H9 (cell line): Measurements from ENCODE around the gene TARM1. TPM values are rescaled to one million over a fixed set of nuclear protein-coding genes. Genes with fewer than 3 reads are reported as not detected.

Experiments used
- DNase-seq: peaks from one replicate; pipeline ENCODE4 v3.0.0-alpha.2; 2017
- H2AFZ ChIP-seq: one replicate; pipeline ENCODE4 v1.6.1; 2013; ENCODE audit warnings: mild to moderate bottlenecking, low read length, control low read depth, moderate library complexity
- H2AK5ac ChIP-seq: 2 replicates; pipeline ENCODE4 v1.6.1; 2013; ENCODE audit warnings: low read length, control low read depth, mixed read lengths; ENCODE audit not compliant: insufficient read length
- H2BK120ac ChIP-seq: one replicate; pipeline ENCODE4 v1.6.1; 2013; ENCODE audit warnings: low read depth, mild to moderate bottlenecking, low read length, control low read depth, inconsistent platforms; ENCODE audit not compliant: poor library complexity, severe bottlenecking
- H2BK12ac ChIP-seq: 2 replicates; pipeline ENCODE4 v1.6.1; 2013; ENCODE audit warnings: low read length, control low read depth, mixed read lengths, low read depth; ENCODE audit not compliant: insufficient read length
- H2BK15ac ChIP-seq: 2 replicates; pipeline ENCODE4 v1.6.1; 2013; ENCODE audit warnings: low read depth, low read length, control low read depth
- H2BK20ac ChIP-seq: one replicate; pipeline ENCODE4 v1.6.1; 2013; ENCODE audit warnings: low read depth, mild to moderate bottlenecking, low read length, control low read depth, inconsistent platforms; ENCODE audit not compliant: poor library complexity, severe bottlenecking
- H2BK5ac ChIP-seq: 2 replicates; pipeline ENCODE4 v1.6.1; 2013; ENCODE audit warnings: low read length, control low read depth, mixed read lengths; ENCODE audit not compliant: insufficient read length
- H3K14ac ChIP-seq: 2 replicates; pipeline ENCODE4 v1.6.1; 2013; ENCODE audit warnings: low read length, control low read depth; ENCODE audit not compliant: insufficient read depth
- H3K18ac ChIP-seq: 2 replicates; pipeline ENCODE4 v1.6.1; 2013; ENCODE audit warnings: low read depth, mild to moderate bottlenecking, mixed read lengths, low read length, control low read depth; ENCODE audit not compliant: insufficient read length
- H3K23ac ChIP-seq: 2 replicates; pipeline ENCODE4 v1.6.1; 2013; ENCODE audit warnings: low read length, control low read depth, mixed read lengths, low read depth; ENCODE audit not compliant: insufficient read length
- H3K23me2 ChIP-seq: 2 replicates; pipeline ENCODE4 v1.6.1; 2013; ENCODE audit warnings: low read depth, mild to moderate bottlenecking, mixed read lengths, low read length, control low read depth; ENCODE audit not compliant: insufficient read length, poor library complexity, severe bottlenecking
- H3K27ac ChIP-seq: 2 replicates; pipeline ENCODE4 v1.5.1; 2013; ENCODE audit warnings: low read length, control low read depth, mixed read lengths, low read depth; ENCODE audit not compliant: insufficient read length
- H3K27me3 ChIP-seq: 2 replicates; pipeline ENCODE4 v1.6.1; 2013; ENCODE audit warnings: low read length, control low read depth, inconsistent platforms; ENCODE audit not compliant: insufficient read depth
- H3K4ac ChIP-seq: 2 replicates; pipeline ENCODE4 v1.6.1; 2013; ENCODE audit warnings: low read depth, mild to moderate bottlenecking, control low read depth, inconsistent platforms, low read length, moderate library complexity
- H3K4me1 ChIP-seq: 2 replicates; pipeline ENCODE4 v1.6.1; 2013; ENCODE audit warnings: low read length, control low read depth, inconsistent platforms; ENCODE audit not compliant: insufficient read depth
- H3K4me2 ChIP-seq: 2 replicates; pipeline ENCODE4 v1.6.1; 2013; ENCODE audit warnings: low read length, control low read depth, mixed read lengths; ENCODE audit not compliant: insufficient read length, insufficient read depth
- H3K56ac ChIP-seq: 2 replicates; pipeline ENCODE4 v1.6.1; 2013; ENCODE audit warnings: low read depth, mild to moderate bottlenecking, mixed read lengths, low read length, control low read depth; ENCODE audit not compliant: insufficient read length
- H3K79me1 ChIP-seq: 2 replicates; pipeline ENCODE4 v1.6.1; 2013; ENCODE audit warnings: low read depth, mild to moderate bottlenecking, moderate library complexity, low read length, control low read depth, inconsistent platforms; ENCODE audit not compliant: insufficient read depth, poor library complexity, severe bottlenecking
- H3K79me2 ChIP-seq: 2 replicates; pipeline ENCODE4 v1.6.1; 2013; ENCODE audit warnings: low read length, control low read depth, inconsistent platforms; ENCODE audit not compliant: insufficient read depth
- H3K9ac ChIP-seq: 2 replicates; pipeline ENCODE4 v1.6.1; 2013; ENCODE audit warnings: low read length, control low read depth, mixed read lengths; ENCODE audit not compliant: insufficient read length; ENCODE audit errors: extremely low read depth
- H3K9me3 ChIP-seq: one replicate; pipeline ENCODE4 v1.6.1; 2013; ENCODE audit warnings: low read depth, low read length, inconsistent platforms; ENCODE audit not compliant: control insufficient read depth
- H3T11ph ChIP-seq: one replicate; pipeline ENCODE4 v1.6.1; 2013; ENCODE audit warnings: mild to moderate bottlenecking, low read length, control low read depth, inconsistent platforms
- H4K20me1 ChIP-seq: one replicate; pipeline ENCODE4 v1.6.1; 2013; ENCODE audit not compliant: control insufficient read depth, insufficient read length, insufficient read depth
- H4K5ac ChIP-seq: 2 replicates; pipeline ENCODE4 v1.6.1; 2013; ENCODE audit warnings: low read depth, mild to moderate bottlenecking, mixed read lengths, low read length, control low read depth; ENCODE audit not compliant: insufficient read length
- H4K8ac ChIP-seq: replicated peaks from 2 replicates; pipeline ENCODE4 v1.6.1; 2013; ENCODE audit warnings: low read length, control low read depth, mixed read lengths, low read depth; ENCODE audit not compliant: insufficient read length
- H4K91ac ChIP-seq: 2 replicates; pipeline ENCODE4 v1.6.1; 2013; ENCODE audit warnings: low read depth, mild to moderate bottlenecking, moderate library complexity, mixed read lengths, low read length, control low read depth; ENCODE audit not compliant: insufficient read length
- H3K27ac Mint-ChIP-seq, 3 experiments: 2 replicates in 2 of 3; 3 replicates in 1 of 3; pipeline ENCODE4 v1.8.0; 2020 to 2021; ENCODE audit warnings: mixed read lengths in 3 of 3, mild to moderate bottlenecking in 1 of 3, moderate library complexity in 1 of 3
- H3K27me3 Mint-ChIP-seq: 2 replicates; pipeline ENCODE4 v1.8.0; 2021; ENCODE audit warnings: low read depth, mild to moderate bottlenecking, moderate library complexity, mixed read lengths
- H3K36me3 Mint-ChIP-seq, 3 experiments: 2 replicates in 2 of 3; 3 replicates in 1 of 3; pipeline ENCODE4 v1.8.0; 2020 to 2021; ENCODE audit warnings: low read depth in 3 of 3, mixed read lengths in 3 of 3; ENCODE audit not compliant: insufficient read depth in 1 of 3
- H3K4me1 Mint-ChIP-seq, 2 experiments: 2 replicates each; pipeline ENCODE4 v1.8.0; 2020; ENCODE audit warnings: mixed read lengths in 2 of 2
- H3K4me3 Mint-ChIP-seq, 2 experiments: 2 replicates in 1 of 2; 3 replicates in 1 of 2; pipeline ENCODE4 v1.8.0; 2020 to 2021; ENCODE audit warnings: mild to moderate bottlenecking in 2 of 2, mixed read lengths in 2 of 2, moderate library complexity in 1 of 2
- H3K9me3 Mint-ChIP-seq, 2 experiments: 2 replicates in 1 of 2; 3 replicates in 1 of 2; pipeline ENCODE4 v1.8.0; 2020; ENCODE audit warnings: mild to moderate bottlenecking in 2 of 2, mixed read lengths in 2 of 2, moderate library complexity in 1 of 2
- CTCF ChIP-seq: fragments of 200-600 bp; sonication (generic); conservative IDR thresholded peaks from 3 replicates; pipeline ENCODE4 v1.8.0; 2021; ENCODE audit warnings: antibody characterized with exemption, mild to moderate bottlenecking
- WGBS: extraction: QIAGEN DNeasy Blood & Tissue Kit; methylation state at CpG from one replicate; pipeline ENCODE4 v1.1.7; 2013; ENCODE audit warnings: missing lambda C conversion rate, low lambda C conversion rate, mixed read lengths; ENCODE audit not compliant: insufficient read length; ENCODE audit errors: extremely low coverage; 5-methylcytosine and 5-hydroxymethylcytosine counted together
- total RNA-seq: library from RNA; stranded (reverse); gene quantifications from 2 replicates; pipeline ENCODE4 v1.2.1, GENCODE V29; 2021

TARM1 gene
- total RNA-seq, 1 experiment from 2014 or later: not detected

- no peak overlapping the region for H2BK120ac ChIP-seq
- H3K4ac ChIP-seq: no peak overlapping the region
- TF ChIP-seq CTCF: no peak
- no peak overlapping the region for H4K5ac ChIP-seq
- H3K27ac ChIP-seq: no peak overlapping the region
- peaks cover 3% of the 10 kb centered on the region for H4K20me1 ChIP-seq
- H3K4me2 ChIP-seq: no peak overlapping the region
- no peak overlapping the region for H3K9ac ChIP-seq
- H3K56ac ChIP-seq: no peak overlapping the region
- peaks cover 4% of the 10 kb centered on the region in 2 experiments; a peak in 2 of 4 replicates for H3K4me1 Mint-ChIP-seq
- H2BK15ac ChIP-seq: no peak overlapping the region
- peaks cover 31 to 75% (median 62%) of the 10 kb centered on the region in 3 experiments for H3K36me3 Mint-ChIP-seq
- no peaks in the 10 kb centered on the region for H3K79me2 ChIP-seq
- no CpG with 5 or more reads among the region's 20 CpGs for WGBS
- peaks cover 1% of the 10 kb centered on the region; the same call in 1 of the 2 replicates for H3K27me3 Mint-ChIP-seq
- no peak overlapping the region for H3K4me3 Mint-ChIP-seq
- no peak overlapping the region for H3K27ac Mint-ChIP-seq
- peaks cover 4% of the 10 kb centered on the region for H3K9me3 ChIP-seq
- no peak overlapping the region for H4K8ac ChIP-seq
- H3T11ph ChIP-seq: no peak overlapping the region
- no peak overlapping the region for H2BK12ac ChIP-seq
- H2BK5ac ChIP-seq: no peak overlapping the region
- H3K27me3 ChIP-seq: no peaks in the 10 kb centered on the region
- H2AK5ac ChIP-seq: no peak overlapping the region
- H3K23me2 ChIP-seq: peaks cover 4% of the 10 kb centered on the region
- peaks cover 4% of the 10 kb centered on the region for H3K79me1 ChIP-seq
- H3K9me3 Mint-ChIP-seq: peaks cover 11 to 12% of the 10 kb centered on the region in 2 experiments
- H3K4me1 ChIP-seq: no peaks in the 10 kb centered on the region
- H3K23ac ChIP-seq: no peak overlapping the region
- H4K91ac ChIP-seq: no peak overlapping the region
- no peak overlapping the region for H2BK20ac ChIP-seq
- no peak overlapping the region for H3K18ac ChIP-seq
- no peak for DNase-seq
- H3K14ac ChIP-seq: no peak overlapping the region
- no peak overlapping the region for H2AFZ ChIP-seq
Measured at GRCh38 chr19:54129617-54129996, 48.4 kb upstream of the TARM1 start.
